Karpas-422 (cell line): ENCODE data around the gene CDC5L. TPM values are rescaled to one million over a fixed set of nuclear protein-coding genes. Genes with fewer than 3 reads are reported as not detected.
"Not testable (repeated sequence)": the region's sequence is repeated elsewhere in the genome, so short reads cannot be mapped to it uniquely, and the experiment has no call there.

ENCODE experiments used
- DNase-seq: peaks from one replicate; pipeline ENCODE4 v3.0.0-alpha.2; 2015
- H2AFZ ChIP-seq: fragments of 200-600 bp; sonication (generic); 2 replicates; pipeline ENCODE4 v1.6.1; 2014; ENCODE audit warnings: antibody characterized with exemption, low read length, mixed read lengths
- H3K27ac ChIP-seq: fragments of 200-600 bp; sonication (generic); 2 replicates; pipeline ENCODE4 v1.5.1; 2014; ENCODE audit warnings: mild to moderate bottlenecking, low read length, moderate library complexity
- H3K27me3 ChIP-seq: fragments of 200-600 bp; sonication (generic); 2 replicates; pipeline ENCODE4 v1.6.1; 2014; ENCODE audit warnings: low read length, mixed read lengths
- H3K36me3 ChIP-seq: fragments of 200-600 bp; sonication (generic); 2 replicates; pipeline ENCODE4 v1.6.1; 2014; ENCODE audit warnings: low read length, mixed read lengths; ENCODE audit not compliant: insufficient read depth
- H3K4me1 ChIP-seq: fragments of 200-600 bp; sonication (generic); 2 replicates; pipeline ENCODE4 v1.6.1; 2014; ENCODE audit warnings: mild to moderate bottlenecking, low read length, mixed read lengths
- H3K4me2 ChIP-seq: fragments of 200-600 bp; sonication (generic); 2 replicates; pipeline ENCODE4 v1.6.1; 2014; ENCODE audit warnings: low read length, low read depth, mild to moderate bottlenecking; ENCODE audit not compliant: poor library complexity, severe bottlenecking
- H3K4me3 ChIP-seq: fragments of 200-600 bp; sonication (generic); 2 replicates; pipeline ENCODE4 v1.5.1; 2014; ENCODE audit warnings: mild to moderate bottlenecking, antibody characterized with exemption, low read length, mixed read lengths
- H3K79me2 ChIP-seq: fragments of 200-600 bp; sonication (generic); 2 replicates; pipeline ENCODE4 v1.6.1; 2014; ENCODE audit warnings: mild to moderate bottlenecking, low read length, mixed read lengths
- H3K9ac ChIP-seq: fragments of 200-600 bp; sonication (generic); 2 replicates; pipeline ENCODE4 v1.6.0; 2014; ENCODE audit warnings: low read length
- H3K9me2 ChIP-seq: fragments of 200-600 bp; sonication (generic), shearing (Covaris generic); replicated peaks from 2 replicates; pipeline ENCODE4 v1.6.0; 2014; ENCODE audit warnings: mild to moderate bottlenecking, low read length, moderate library complexity; ENCODE audit not compliant: insufficient read depth
- H3K9me3 ChIP-seq: fragments of 300-700, 200-600 bp; sonication (generic); 2 replicates; pipeline ENCODE4 v1.6.1; 2014; ENCODE audit warnings: low read length, mixed read lengths
- H4K20me1 ChIP-seq: fragments of 200-600 bp; sonication (generic); 2 replicates; pipeline ENCODE4 v1.6.1; 2014; ENCODE audit warnings: mild to moderate bottlenecking, antibody characterized with exemption, low read length, low read depth; ENCODE audit not compliant: insufficient read depth
- total RNA-seq: library from RNA; depleted of rRNA; stranded (reverse); fragments of >200 nt; shearing (Covaris generic); gene quantifications from 2 replicates; pipeline ENCODE4 v1.2.3, GENCODE V29; 2014; ENCODE audit warnings: low replicate concordance

Gene CDC5L
- total RNA-seq, 1 experiment from 2014 or later = 19.1 TPM

DNA sequence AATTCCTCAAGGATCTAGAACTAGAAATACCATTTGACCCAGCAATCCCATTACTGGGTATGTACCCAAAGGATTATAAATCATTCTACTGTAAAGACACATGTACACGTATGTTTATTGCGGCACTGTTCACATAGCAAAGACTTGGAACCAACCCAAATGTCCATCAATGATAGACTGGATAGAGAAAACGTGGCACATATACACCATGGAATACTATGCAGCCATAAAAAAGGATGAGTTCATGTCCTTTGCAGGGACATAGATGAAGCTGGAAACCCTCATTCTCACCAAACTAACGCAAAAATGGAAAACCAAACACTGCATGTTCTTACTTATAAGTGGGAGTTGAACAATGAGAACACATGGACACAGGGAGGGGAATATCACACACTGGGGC lies 40.7 kb upstream of the CDC5L start:
- not testable (repeated sequence) for H3K79me2 ChIP-seq, H3K9me3 ChIP-seq, H3K4me3 ChIP-seq, H3K9ac ChIP-seq, H3K9me2 ChIP-seq, H3K27ac ChIP-seq, H3K36me3 ChIP-seq, H4K20me1 ChIP-seq, DNase-seq, H3K4me2 ChIP-seq, H2AFZ ChIP-seq, H3K27me3 ChIP-seq
- H3K4me1 ChIP-seq = peaks cover 12% of the 10 kb centered on the region

- Histone ChIP-seq H3K27ac (no peak overlapping the region), H3K4me2 (no peak overlapping the region), H3K36me3 (no peaks in the 10 kb centered on the region), H3K4me1 (no peaks in the 10 kb centered on the region), H2AFZ (no peak overlapping the region), H3K9me3 (no peaks in the 10 kb centered on the region), H3K79me2 (no peaks in the 10 kb centered on the region), H3K9me2 (no peaks in the 10 kb centered on the region), H3K9ac (no peak overlapping the region), H3K4me3 (no peak overlapping the region), H3K27me3 (no peaks in the 10 kb centered on the region), H4K20me1 (no peaks in the 10 kb centered on the region)
- DNase-seq = no peak
Measured at GRCh38 chr6:44349904-44350649, 37.4 kb upstream of the CDC5L start.

- not testable (repeated sequence) for H3K79me2 ChIP-seq, H3K27ac ChIP-seq, H3K9me2 ChIP-seq, H3K9me3 ChIP-seq, H4K20me1 ChIP-seq, H3K4me1 ChIP-seq, H3K4me3 ChIP-seq, H3K9ac ChIP-seq, H3K27me3 ChIP-seq, H2AFZ ChIP-seq, H3K4me2 ChIP-seq, H3K36me3 ChIP-seq, DNase-seq
Measured at GRCh38 chr6:44350650-44350994, 36.9 kb upstream of the CDC5L start.

DNA sequence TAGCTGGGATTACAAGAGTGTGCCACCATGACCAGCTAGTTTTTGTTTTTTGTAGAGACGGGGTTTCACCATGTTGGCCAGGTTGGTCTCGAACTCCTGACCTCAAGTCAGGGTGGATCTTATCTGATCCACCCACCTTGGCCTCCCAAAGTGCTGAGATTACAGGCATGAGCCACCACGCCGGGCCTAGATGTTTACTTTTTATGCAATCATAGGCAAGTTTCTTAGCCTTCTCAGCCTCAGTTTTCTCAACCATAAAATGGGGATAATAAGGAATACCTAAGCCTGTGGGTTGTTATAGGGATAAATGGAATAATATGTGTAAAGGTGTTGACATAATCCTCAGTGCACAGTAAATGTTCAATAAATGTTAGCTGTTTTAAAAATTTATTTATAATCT lies 35.2 kb upstream of the CDC5L start:
- Histone ChIP-seq H3K79me2 (no peaks in the 10 kb centered on the region), H3K4me3 (no peak overlapping the region), H3K27me3 (0 out of 2 replicates have a peak, but pooled peaks cover 3% of the 10 kb centered on the region), H3K9ac (no peak overlapping the region), H3K4me2 (no peak overlapping the region), H3K9me3 (no peaks in the 10 kb centered on the region), H3K36me3 (no peaks in the 10 kb centered on the region), H3K9me2 (no peaks in the 10 kb centered on the region), H4K20me1 (no peaks in the 10 kb centered on the region), H3K4me1 (no peaks in the 10 kb centered on the region), H2AFZ (no peak overlapping the region), H3K27ac (no peak overlapping the region)
- no peak for DNase-seq

DNA sequence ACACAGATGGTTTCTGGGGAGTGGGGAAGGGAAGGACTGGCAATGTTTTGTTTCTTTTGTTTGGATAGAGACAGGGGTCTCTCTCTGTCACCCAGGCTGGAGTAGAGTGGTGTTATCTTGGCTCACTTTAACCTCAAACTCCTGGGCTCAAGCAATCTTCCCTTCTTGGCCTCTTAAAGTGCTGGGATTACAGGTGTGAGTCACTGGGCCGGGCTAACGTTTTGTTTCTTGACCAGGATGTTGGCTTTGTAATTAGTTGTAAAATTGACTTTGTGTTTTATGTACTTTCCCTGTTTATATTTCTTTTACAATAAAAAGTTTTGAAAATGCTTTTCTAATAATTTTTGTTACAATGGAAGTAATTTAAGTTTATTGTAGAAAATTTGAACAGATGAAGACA lies 34.2 kb upstream of the CDC5L start:
- Histone ChIP-seq H3K36me3 (no peaks in the 10 kb centered on the region), H3K9ac (no peak overlapping the region), H3K4me2 (no peak overlapping the region)

GRCh38 chr6:44355640-44356039 lies 31.9 kb upstream of the CDC5L start:
- H3K27me3 ChIP-seq = 0 out of 2 replicates have a peak, but pooled peaks cover 3% of the 10 kb centered on the region
- H3K4me2 ChIP-seq = no peak overlapping the region
- H3K27ac ChIP-seq = no peak overlapping the region
- H2AFZ ChIP-seq = no peak overlapping the region
- no peaks in the 10 kb centered on the region for H3K36me3 ChIP-seq
- no peak overlapping the region for H3K9ac ChIP-seq
- H3K9me3 ChIP-seq = no peaks in the 10 kb centered on the region
- no peak overlapping the region for H3K4me3 ChIP-seq
- H3K4me1 ChIP-seq = no peaks in the 10 kb centered on the region
- H3K79me2 ChIP-seq = no peaks in the 10 kb centered on the region
- H4K20me1 ChIP-seq = no peaks in the 10 kb centered on the region
- H3K9me2 ChIP-seq = no peaks in the 10 kb centered on the region
- DNase-seq = no peak

More for the DNA sequence above, 34.2 kb upstream of the CDC5L start:
- Histone ChIP-seq H3K4me1 (no peaks in the 10 kb centered on the region), H3K27me3 (0 out of 2 replicates have a peak, but pooled peaks cover 3% of the 10 kb centered on the region), H2AFZ (no peak overlapping the region), H3K4me3 (no peak overlapping the region), H4K20me1 (no peaks in the 10 kb centered on the region), H3K79me2 (no peaks in the 10 kb centered on the region), H3K9me2 (no peaks in the 10 kb centered on the region), H3K9me3 (no peaks in the 10 kb centered on the region), H3K27ac (no peak overlapping the region)
- DNase-seq = no peak

- Histone ChIP-seq H3K27ac (no peak overlapping the region), H3K9me3 (no peaks in the 10 kb centered on the region), H4K20me1 (no peaks in the 10 kb centered on the region), H3K4me3 (no peak overlapping the region), H3K79me2 (no peaks in the 10 kb centered on the region), H2AFZ (no peak overlapping the region), H3K9me2 (no peaks in the 10 kb centered on the region), H3K4me2 (no peak overlapping the region), H3K27me3 (0 out of 2 replicates have a peak, but pooled peaks cover 3% of the 10 kb centered on the region), H3K9ac (no peak overlapping the region), H3K36me3 (no peaks in the 10 kb centered on the region), H3K4me1 (no peaks in the 10 kb centered on the region)
- no peak for DNase-seq
Measured at GRCh38 chr6:44356487-44356886, 31.0 kb upstream of the CDC5L start.

DNA sequence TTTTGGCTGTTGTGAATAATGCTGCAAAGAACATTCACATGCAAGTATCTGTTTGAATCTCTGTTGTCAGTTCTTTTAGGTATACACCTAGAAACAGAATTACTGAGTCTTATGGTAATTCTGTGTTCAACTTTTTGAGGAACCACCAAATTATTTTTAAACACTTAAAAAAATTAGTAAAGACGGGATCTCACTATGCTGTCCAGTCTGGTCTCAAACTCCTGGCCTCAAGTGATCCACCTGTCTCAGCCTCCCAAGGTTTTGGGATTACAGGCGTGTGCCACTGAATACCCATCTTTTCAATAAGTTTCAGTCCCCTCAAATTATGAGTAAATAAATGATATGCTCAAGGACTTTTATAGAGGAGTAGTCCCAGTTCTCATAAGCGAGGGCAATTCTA lies 27.5 kb upstream of the CDC5L start:
- Histone ChIP-seq H3K27me3 (0 out of 2 replicates have a peak, but pooled peaks cover 3% of the 10 kb centered on the region), H3K9me2 (no peaks in the 10 kb centered on the region), H3K4me1 (peaks cover 4% of the 10 kb centered on the region; the same call in 1 of the 2 replicates), H3K4me2 (no peak overlapping the region), H3K4me3 (no peak overlapping the region), H3K27ac (no peak overlapping the region), H3K79me2 (no peaks in the 10 kb centered on the region), H2AFZ (no peak overlapping the region), H3K9me3 (no peaks in the 10 kb centered on the region), H4K20me1 (no peaks in the 10 kb centered on the region), H3K9ac (no peak overlapping the region), H3K36me3 (no peaks in the 10 kb centered on the region)
- no peak for DNase-seq
